ENCODE data around the gene PCSK2. TPM values are rescaled to one million over a fixed set of nuclear protein-coding genes. Genes with fewer than 3 reads are reported as not detected.

The PCSK2 gene
- total RNA-seq, 4 donors from 2014 or later: 5.3 to 18.1 (median 10.9) TPM

- DNase-seq (ENCODE audit: low spot score in 2 of 2): no peak
- no peak for TF ChIP-seq POLR2A (IDR thresholded peaks at IDR 0.05)
- TF ChIP-seq, protein P1, sequence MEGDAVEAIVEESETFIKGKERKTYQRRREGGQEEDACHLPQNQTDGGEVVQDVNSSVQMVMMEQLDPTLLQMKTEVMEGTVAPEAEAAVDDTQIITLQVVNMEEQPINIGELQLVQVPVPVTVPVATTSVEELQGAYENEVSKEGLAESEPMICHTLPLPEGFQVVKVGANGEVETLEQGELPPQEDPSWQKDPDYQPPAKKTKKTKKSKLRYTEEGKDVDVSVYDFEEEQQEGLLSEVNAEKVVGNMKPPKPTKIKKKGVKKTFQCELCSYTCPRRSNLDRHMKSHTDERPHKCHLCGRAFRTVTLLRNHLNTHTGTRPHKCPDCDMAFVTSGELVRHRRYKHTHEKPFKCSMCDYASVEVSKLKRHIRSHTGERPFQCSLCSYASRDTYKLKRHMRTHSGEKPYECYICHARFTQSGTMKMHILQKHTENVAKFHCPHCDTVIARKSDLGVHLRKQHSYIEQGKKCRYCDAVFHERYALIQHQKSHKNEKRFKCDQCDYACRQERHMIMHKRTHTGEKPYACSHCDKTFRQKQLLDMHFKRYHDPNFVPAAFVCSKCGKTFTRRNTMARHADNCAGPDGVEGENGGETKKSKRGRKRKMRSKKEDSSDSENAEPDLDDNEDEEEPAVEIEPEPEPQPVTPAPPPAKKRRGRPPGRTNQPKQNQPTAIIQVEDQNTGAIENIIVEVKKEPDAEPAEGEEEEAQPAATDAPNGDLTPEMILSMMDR (IDR thresholded peaks at IDR 0.05): no peak
- 71 to 74% methylated on average over 8 of the region's 8 CpGs for WGBS, 2 donors
- H3K4me3 ChIP-seq (ENCODE audit: low read depth, poor library complexity, severe bottlenecking): no peak overlapping the region
- intact Hi-C loops (cut with DNase I; ENCODE audit: low total_unique reads): no loop called here
These were observed 210.4 kb downstream of the PCSK2 start for GRCh38 chr20:17437251-17437650.

GRCh38 chr20:17438436-17439039 lies 211.7 kb downstream of the PCSK2 start:
- DNase-seq (ENCODE audit: low spot score in 2 of 2): no peak
- intact Hi-C loops (cut with DNase I; ENCODE audit: low total_unique reads): no loop called here
- no peak for TF ChIP-seq POLR2A (IDR thresholded peaks at IDR 0.05)
- TF ChIP-seq, protein P1 (IDR thresholded peaks at IDR 0.05): no peak
- H3K4me3 ChIP-seq (ENCODE audit: low read depth, poor library complexity, severe bottlenecking): no peak overlapping the region
- WGBS, 2 donors: 85 to 88% methylated on average over 9 of the region's 9 CpGs

GRCh38 chr20:17439616-17440296 lies 212.9 kb downstream of the PCSK2 start:
- intact Hi-C loops (cut with DNase I; ENCODE audit: low total_unique reads): no loop called here
- H3K4me3 ChIP-seq (ENCODE audit: low read depth, poor library complexity, severe bottlenecking): no peak overlapping the region
- WGBS, 2 donors: 72 to 78% methylated on average over 8 of the region's 8 CpGs
- TF ChIP-seq POLR2A (IDR thresholded peaks at IDR 0.05): no peak
- TF ChIP-seq, protein P1 (IDR thresholded peaks at IDR 0.05): no peak
- no peak for DNase-seq (ENCODE audit: low spot score in 2 of 2)

GRCh38 chr20:17441745-17442144 lies 214.9 kb downstream of the PCSK2 start:
- DNase-seq (ENCODE audit: low spot score in 2 of 2): no peak
- intact Hi-C loops (cut with DNase I; ENCODE audit: low total_unique reads): no loop called here
- no peak for TF ChIP-seq POLR2A (IDR thresholded peaks at IDR 0.05)
- TF ChIP-seq, protein P1 (IDR thresholded peaks at IDR 0.05): no peak
- 89 to 91% methylated on average over 1 of the region's 1 CpG for WGBS, 2 donors
- no peak overlapping the region for H3K4me3 ChIP-seq (ENCODE audit: low read depth, poor library complexity, severe bottlenecking)

DNA sequence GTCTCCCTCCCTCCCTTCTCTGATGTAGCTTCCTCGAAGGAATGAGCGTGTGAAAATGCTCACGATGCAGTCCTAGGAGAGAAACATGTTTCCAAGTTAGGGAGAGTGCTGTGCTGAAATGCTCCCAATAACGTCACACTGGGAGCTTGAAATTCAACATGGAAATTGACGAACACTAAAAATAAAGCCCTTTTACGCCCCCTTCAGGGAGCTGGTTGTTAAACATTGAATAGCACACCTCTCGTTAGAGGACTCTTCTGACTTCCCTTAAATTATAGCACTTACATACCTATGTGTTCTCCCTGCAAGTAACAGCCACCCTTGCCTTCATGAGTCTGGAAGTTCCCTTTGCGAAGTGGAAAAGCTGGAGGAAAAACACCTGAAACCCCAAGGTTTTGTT lies 215.7 kb downstream of the PCSK2 start:
- 46 to 50% methylated on average over 8 of the region's 8 CpGs for WGBS, 2 donors
- no peak overlapping the region for H3K4me3 ChIP-seq (ENCODE audit: low read depth, poor library complexity, severe bottlenecking)
- no peak for DNase-seq (ENCODE audit: low spot score in 2 of 2)
- intact Hi-C loops (cut with DNase I; ENCODE audit: low total_unique reads): no loop called here
- TF ChIP-seq, protein P1 (IDR thresholded peaks at IDR 0.05): no peak
- no peak for TF ChIP-seq POLR2A (IDR thresholded peaks at IDR 0.05)

Data from lower leg skin (tissue), 4 donors.